PFSK-1 (cell line): ENCODE results near the gene DICER1.

Source experiments
- FOXP2 ChIP-seq: optimal IDR thresholded peaks from 2 replicates; pipeline ENCODE3; 2011; ENCODE audit warnings: borderline replicate concordance, control low read depth, inconsistent platforms; ENCODE audit not compliant: insufficient read depth; ENCODE audit errors: extremely low read length, extremely low read depth
- POLR2AphosphoS5 ChIP-seq: IDR thresholded peaks from 2 replicates; pipeline ENCODE4 v1.6.1; 2012; ENCODE audit warnings: low read depth, mild to moderate bottlenecking, control low read depth, low read length, moderate library complexity
- REST ChIP-seq, 2 experiments: IDR thresholded peaks; 2 replicates each; pipeline versions ENCODE4 v1.6.1 to v1.8.0; 2011 to 2012; ENCODE audit warnings: low read depth in 2 of 2, low read length in 2 of 2, control low read depth in 1 of 2, inconsistent platforms in 1 of 2, mild to moderate bottlenecking in 1 of 2, moderate library complexity in 1 of 2; ENCODE audit not compliant: insufficient read depth in 1 of 2
- SIN3A ChIP-seq: IDR thresholded peaks from 2 replicates; pipeline ENCODE4 v1.6.1; 2012; ENCODE audit warnings: mild to moderate bottlenecking, low read length, moderate library complexity, borderline replicate concordance; ENCODE audit not compliant: insufficient read depth
- TAF1 ChIP-seq: IDR thresholded peaks from 2 replicates; pipeline ENCODE4 v1.6.1; 2012; ENCODE audit warnings: low read length, control low read depth, borderline replicate concordance; ENCODE audit not compliant: insufficient read depth

DICER1 gene

DNA sequence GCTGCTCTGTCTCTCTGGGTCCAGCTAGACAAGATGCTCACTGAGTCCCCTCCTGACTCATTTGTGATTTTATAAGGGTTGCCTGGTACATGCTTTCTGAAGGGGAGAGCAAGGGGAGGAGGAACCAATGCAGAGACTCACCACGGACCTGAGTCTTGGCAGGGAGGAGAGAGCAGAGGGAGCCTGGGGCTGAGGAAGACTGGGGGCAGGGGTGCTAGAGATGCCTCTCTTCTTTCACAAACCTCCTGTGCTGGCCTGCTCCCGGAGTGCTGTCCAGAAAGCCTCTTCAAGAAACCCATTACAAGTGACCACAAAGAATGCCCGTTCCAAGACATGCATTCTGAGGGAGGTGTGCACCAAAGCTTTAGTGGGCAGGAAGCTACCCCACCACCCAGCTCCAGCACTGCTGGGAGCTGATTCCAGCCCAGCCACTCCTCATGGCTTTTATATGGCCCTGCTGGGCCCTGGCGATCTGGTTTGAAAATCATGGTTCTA lies 33.1 kb upstream of the DICER1 start:
- TF ChIP-seq POLR2AphosphoS5: no peak
- no peak for TF ChIP-seq SIN3A
- TF ChIP-seq REST (IDR thresholded peaks at IDR 0.05; ENCODE audit: insufficient read depth in 1 of 2, low read depth in 2 of 2, low read length in 2 of 2): no peak

- TF ChIP-seq POLR2AphosphoS5: no peak
- TF ChIP-seq SIN3A: no peak
- no peak for TF ChIP-seq REST (IDR thresholded peaks at IDR 0.05; ENCODE audit: insufficient read depth in 1 of 2, low read depth in 2 of 2, low read length in 2 of 2)
- no peak for TF ChIP-seq TAF1
- no peak for TF ChIP-seq FOXP2
These were observed 32.2 kb upstream of the DICER1 start for GRCh38 chr14:95189367-95190132.

DNA sequence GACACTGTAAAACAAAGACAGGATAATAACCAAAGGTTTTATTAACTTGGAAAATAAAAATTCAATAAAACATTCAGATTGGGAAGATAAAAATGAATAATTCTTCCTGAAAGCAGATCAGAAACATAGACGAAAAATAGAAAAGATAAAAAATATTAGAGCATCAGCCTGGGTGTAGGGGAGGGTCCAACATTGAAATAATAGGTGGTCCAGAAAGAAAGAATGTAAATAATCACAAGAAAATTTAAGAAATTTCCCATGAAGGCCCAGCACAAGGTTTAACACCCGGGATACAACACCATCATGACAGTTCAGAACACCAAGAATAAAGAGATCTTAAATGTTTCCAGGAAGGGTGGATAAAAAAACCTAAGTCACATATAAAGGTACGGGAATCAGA lies 31.1 kb upstream of the DICER1 start:
- TF ChIP-seq TAF1 (no peak), REST (IDR thresholded peaks at IDR 0.05; ENCODE audit: insufficient read depth in 1 of 2, low read depth in 2 of 2, low read length in 2 of 2) (no peak), POLR2AphosphoS5 (no peak), SIN3A (no peak), FOXP2 (no peak)

- TF ChIP-seq POLR2AphosphoS5 (no peak), TAF1 (no peak), SIN3A (no peak), FOXP2 (no peak), REST (IDR thresholded peaks at IDR 0.05; ENCODE audit: insufficient read depth in 1 of 2, low read depth in 2 of 2, low read length in 2 of 2) (no peak)
These were observed 28.6 kb upstream of the DICER1 start for GRCh38 chr14:95185767-95186392.
